Panc1 (cell line): ENCODE results near the gene CHTF18. TPM values are rescaled to one million over a fixed set of nuclear protein-coding genes. Genes with fewer than 3 reads are reported as not detected.

Source experiments
- ATAC-seq: fragments of 200-7000 bp; cut with Tn5 transposase; 2 replicates; pipeline ENCODE4 v1.9.1; 2020; ENCODE audit warnings: mild to moderate bottlenecking, moderate library complexity
- BruUV-seq: library from RNA; stranded (reverse); fragments of 400-500 nt; replicated peaks from 2 replicates; lab custom pipeline; 2021; lab: Mats Ljungman, UMichigan
- CTCF ChIA-PET: fragments of 300-600 bp; sonication (Branson Sonifier 250); formaldehyde crosslinking; loops from one replicate; lab custom pipeline; 2022; ENCODE audit warnings: antibody characterized with exemption; lab: Charles Lee
- POLR2A ChIA-PET: fragments of 300-600 bp; sonication (Branson Sonifier 250); formaldehyde crosslinking; loops from one replicate; lab custom pipeline; 2022; ENCODE audit warnings: antibody characterized with exemption; lab: Charles Lee
- DNase-seq: peaks from one replicate; pipeline ENCODE4 v3.0.0-alpha.2; 2010; ENCODE audit warnings: low read depth, low spot score
- H3K27ac ChIP-seq: 2 replicates; pipeline ENCODE4 v1.5.1; 2011; ENCODE audit warnings: mild to moderate bottlenecking, low read length, inconsistent platforms
- H3K27me3 ChIP-seq: fragments of 200-500 bp; sonication (Bioruptor generic); 2 replicates; pipeline ENCODE4 v1.6.0; 2014; ENCODE audit warnings: low read length, inconsistent platforms; ENCODE audit not compliant: control insufficient read depth, insufficient read depth
- H3K36me3 ChIP-seq: fragments of 200-500 bp; sonication (Bioruptor generic); 2 replicates; pipeline ENCODE4 v1.5.1; 2014; ENCODE audit warnings: inconsistent platforms, mild to moderate bottlenecking, low read length, moderate library complexity; ENCODE audit not compliant: control insufficient read depth, insufficient read depth
- H3K4me1 ChIP-seq: 2 replicates; pipeline ENCODE4 v1.5.1; 2011; ENCODE audit warnings: inconsistent platforms, mild to moderate bottlenecking, low read length, moderate library complexity; ENCODE audit not compliant: control insufficient read depth, insufficient read depth
- H3K4me3 ChIP-seq, 2 experiments: 2 replicates each; pipeline ENCODE4 v1.5.1; 2011 to 2012; ENCODE audit warnings: low read depth in 2 of 2, low read length in 2 of 2, mild to moderate bottlenecking in 2 of 2, inconsistent platforms in 1 of 2, moderate library complexity in 1 of 2
- H3K9me3 ChIP-seq: fragments of 200-500 bp; sonication (Bioruptor generic); 2 replicates; pipeline ENCODE4 v1.5.1; 2014; ENCODE audit warnings: low read depth, mild to moderate bottlenecking, inconsistent platforms, low read length, moderate library complexity; ENCODE audit not compliant: control insufficient read depth, insufficient read depth
- POLR2AphosphoS5 ChIP-seq: IDR thresholded peaks from 2 replicates; pipeline ENCODE4 v1.6.1; 2012; ENCODE audit warnings: mild to moderate bottlenecking, low read depth, low read length, moderate library complexity
- SIN3A ChIP-seq: IDR thresholded peaks from 2 replicates; pipeline ENCODE4 v1.6.1; 2012; ENCODE audit warnings: low read depth, mild to moderate bottlenecking, low read length, moderate library complexity, borderline replicate concordance; ENCODE audit not compliant: insufficient read depth
- TCF7L2 ChIP-seq: IDR thresholded peaks from 2 replicates; pipeline ENCODE4 v1.6.1; 2011; ENCODE audit warnings: mild to moderate bottlenecking, low read depth, low read length, inconsistent platforms
- in situ Hi-C: cut with HindIII; loops from 2 replicates; pipeline ENCODE4 v1.10.0; 2016; ENCODE audit warnings: low sequenced_read_pairs, low pct_unique_long_range_greater_than_20kb
- intact Hi-C: fragments of 100-400 bp; cut with micrococcal nuclease; formaldehyde crosslinking; loops from one replicate; pipeline ENCODE4 v1.10.0; 2022; ENCODE audit not compliant: unreplicated experiment
- total RNA-seq: library from RNA; stranded (reverse); gene quantifications from one replicate; pipeline ENCODE4 v1.2.1, GENCODE V29; 2021; ENCODE audit not compliant: unreplicated experiment
- TF ChIP-seq, protein P1 (sequence below): fragments of 450-650 bp; IDR thresholded peaks from 2 replicates; pipeline ENCODE4 v1.5.1; 2017; ENCODE audit warnings: mild to moderate bottlenecking
- TF ChIP-seq, protein P2 (sequence below), 2 experiments: IDR thresholded peaks; 2 replicates each; pipeline ENCODE4 v1.6.1; 2011 to 2012; ENCODE audit warnings: low read depth in 2 of 2, control low read depth in 1 of 2, low read length in 1 of 2, mild to moderate bottlenecking in 1 of 2, moderate library complexity in 1 of 2; ENCODE audit not compliant: insufficient read depth in 1 of 2

Gene CHTF18
- total RNA-seq, 1 experiment from 2014 or later, result 118 TPM

- no peak for TF ChIP-seq TCF7L2
- TF ChIP-seq, protein P1, sequence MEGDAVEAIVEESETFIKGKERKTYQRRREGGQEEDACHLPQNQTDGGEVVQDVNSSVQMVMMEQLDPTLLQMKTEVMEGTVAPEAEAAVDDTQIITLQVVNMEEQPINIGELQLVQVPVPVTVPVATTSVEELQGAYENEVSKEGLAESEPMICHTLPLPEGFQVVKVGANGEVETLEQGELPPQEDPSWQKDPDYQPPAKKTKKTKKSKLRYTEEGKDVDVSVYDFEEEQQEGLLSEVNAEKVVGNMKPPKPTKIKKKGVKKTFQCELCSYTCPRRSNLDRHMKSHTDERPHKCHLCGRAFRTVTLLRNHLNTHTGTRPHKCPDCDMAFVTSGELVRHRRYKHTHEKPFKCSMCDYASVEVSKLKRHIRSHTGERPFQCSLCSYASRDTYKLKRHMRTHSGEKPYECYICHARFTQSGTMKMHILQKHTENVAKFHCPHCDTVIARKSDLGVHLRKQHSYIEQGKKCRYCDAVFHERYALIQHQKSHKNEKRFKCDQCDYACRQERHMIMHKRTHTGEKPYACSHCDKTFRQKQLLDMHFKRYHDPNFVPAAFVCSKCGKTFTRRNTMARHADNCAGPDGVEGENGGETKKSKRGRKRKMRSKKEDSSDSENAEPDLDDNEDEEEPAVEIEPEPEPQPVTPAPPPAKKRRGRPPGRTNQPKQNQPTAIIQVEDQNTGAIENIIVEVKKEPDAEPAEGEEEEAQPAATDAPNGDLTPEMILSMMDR, result no peak
- TF ChIP-seq, protein P2, sequence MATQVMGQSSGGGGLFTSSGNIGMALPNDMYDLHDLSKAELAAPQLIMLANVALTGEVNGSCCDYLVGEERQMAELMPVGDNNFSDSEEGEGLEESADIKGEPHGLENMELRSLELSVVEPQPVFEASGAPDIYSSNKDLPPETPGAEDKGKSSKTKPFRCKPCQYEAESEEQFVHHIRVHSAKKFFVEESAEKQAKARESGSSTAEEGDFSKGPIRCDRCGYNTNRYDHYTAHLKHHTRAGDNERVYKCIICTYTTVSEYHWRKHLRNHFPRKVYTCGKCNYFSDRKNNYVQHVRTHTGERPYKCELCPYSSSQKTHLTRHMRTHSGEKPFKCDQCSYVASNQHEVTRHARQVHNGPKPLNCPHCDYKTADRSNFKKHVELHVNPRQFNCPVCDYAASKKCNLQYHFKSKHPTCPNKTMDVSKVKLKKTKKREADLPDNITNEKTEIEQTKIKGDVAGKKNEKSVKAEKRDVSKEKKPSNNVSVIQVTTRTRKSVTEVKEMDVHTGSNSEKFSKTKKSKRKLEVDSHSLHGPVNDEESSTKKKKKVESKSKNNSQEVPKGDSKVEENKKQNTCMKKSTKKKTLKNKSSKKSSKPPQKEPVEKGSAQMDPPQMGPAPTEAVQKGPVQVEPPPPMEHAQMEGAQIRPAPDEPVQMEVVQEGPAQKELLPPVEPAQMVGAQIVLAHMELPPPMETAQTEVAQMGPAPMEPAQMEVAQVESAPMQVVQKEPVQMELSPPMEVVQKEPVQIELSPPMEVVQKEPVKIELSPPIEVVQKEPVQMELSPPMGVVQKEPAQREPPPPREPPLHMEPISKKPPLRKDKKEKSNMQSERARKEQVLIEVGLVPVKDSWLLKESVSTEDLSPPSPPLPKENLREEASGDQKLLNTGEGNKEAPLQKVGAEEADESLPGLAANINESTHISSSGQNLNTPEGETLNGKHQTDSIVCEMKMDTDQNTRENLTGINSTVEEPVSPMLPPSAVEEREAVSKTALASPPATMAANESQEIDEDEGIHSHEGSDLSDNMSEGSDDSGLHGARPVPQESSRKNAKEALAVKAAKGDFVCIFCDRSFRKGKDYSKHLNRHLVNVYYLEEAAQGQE (IDR thresholded peaks at IDR 0.05; ENCODE audit: insufficient read depth in 1 of 2, low read depth in 2 of 2, low read length in 1 of 2), result no peak
- no peak for TF ChIP-seq SIN3A
- no peak for TF ChIP-seq POLR2AphosphoS5
- ChIA-PET POLR2A (no interaction called here), CTCF (no interaction called here)
- intact Hi-C loops (no loop called here), in situ Hi-C loops (no loop called here)
- no peaks in the 10 kb centered on the region for H3K27me3 ChIP-seq
- H3K36me3 ChIP-seq, result no peaks in the 10 kb centered on the region
- H3K4me3 ChIP-seq, result no peak overlapping the region
- no peak for ATAC-seq
- no peaks in the 10 kb centered on the region for H3K9me3 ChIP-seq
- DNase-seq, result no peak
- BruUV-seq, result no TSS peak
- H3K4me1 ChIP-seq, result peaks cover 10% of the 10 kb centered on the region
- no peak overlapping the region for H3K27ac ChIP-seq
These were observed 32.0 kb upstream of the CHTF18 start for GRCh38 chr16:756428-756827.

DNA sequence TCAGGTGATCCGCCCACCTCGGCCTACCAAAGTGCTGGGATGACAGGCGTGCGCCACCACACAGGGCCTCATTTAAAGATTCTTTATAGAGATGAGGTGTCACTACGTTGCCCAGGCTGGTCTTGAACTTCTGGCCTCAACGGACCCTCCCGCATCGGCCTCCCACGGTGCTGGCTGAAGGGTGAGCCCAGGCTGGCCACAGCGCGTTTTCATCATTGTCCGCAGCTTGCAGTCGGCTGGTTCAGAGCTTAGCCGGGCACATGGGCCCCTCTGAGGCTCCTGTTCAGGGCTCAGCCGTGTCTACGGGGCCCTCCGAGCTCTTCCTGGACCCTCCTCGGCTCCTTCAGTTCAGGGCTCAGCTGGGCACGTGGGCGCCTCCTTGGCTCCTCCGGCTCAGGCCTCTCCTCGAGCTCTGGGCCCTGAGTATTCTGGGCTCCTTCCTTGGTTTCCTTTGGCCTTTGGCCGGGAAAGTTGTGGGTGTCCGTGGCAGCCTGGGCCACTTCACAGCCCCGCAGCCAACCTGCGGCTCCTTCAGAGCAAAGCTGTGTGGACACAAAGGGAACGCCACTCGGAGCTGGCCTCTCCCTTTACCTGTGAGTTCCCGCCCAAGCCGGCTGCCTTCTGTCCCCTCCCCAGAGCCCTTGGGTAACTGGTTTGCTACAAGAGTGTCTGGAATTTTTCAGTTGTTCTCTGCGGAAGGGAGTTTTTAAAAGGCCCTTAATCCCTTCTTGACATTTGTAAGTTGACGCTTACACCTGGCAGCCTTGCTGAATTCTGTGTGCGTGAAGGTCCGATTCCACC lies 29.1 kb upstream of the CHTF18 start:
- DNase-seq, result no peak
- Histone ChIP-seq H3K4me3 (no peak overlapping the region), H3K27ac (no peak overlapping the region), H3K9me3 (no peaks in the 10 kb centered on the region), H3K4me1 (peaks cover 18% of the 10 kb centered on the region), H3K27me3 (no peaks in the 10 kb centered on the region), H3K36me3 (no peaks in the 10 kb centered on the region)
- no TSS peak for BruUV-seq
- TF ChIP-seq TCF7L2, result no peak
- ATAC-seq, result no peak
- in situ Hi-C loops, result no loop called here
- intact Hi-C loops, result no loop called here
- POLR2A ChIA-PET, result interaction anchor here (0.7 to 1.1 kb wide), 2 partner anchors 33 to 44 kb away, joined by 5 to 6 read pairs; partner anchors contain the start of gene HAGHL
- CTCF ChIA-PET, result no interaction called here

DNA sequence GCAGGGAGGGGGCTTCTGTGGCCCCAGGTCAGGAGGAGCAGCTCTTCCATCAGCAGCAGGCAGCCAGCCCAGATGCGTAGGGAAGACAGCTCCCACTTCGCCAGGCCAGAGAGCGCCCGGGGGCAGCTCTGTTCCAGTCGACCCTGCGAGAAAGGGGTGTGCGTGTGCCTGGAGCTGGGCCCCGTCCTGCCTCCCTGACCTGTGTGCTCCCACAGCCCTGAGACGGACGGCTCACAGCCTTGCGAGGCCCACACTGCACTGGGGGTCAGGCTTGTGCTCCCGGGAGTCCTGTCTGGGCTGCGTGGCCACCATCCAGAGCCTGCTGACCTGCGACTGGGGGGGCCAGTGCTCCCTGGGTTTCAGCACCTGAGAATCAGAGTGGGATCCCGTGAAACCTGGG lies 28.4 kb upstream of the CHTF18 start:
- Histone ChIP-seq H3K4me3 (no peak overlapping the region), H3K36me3 (no peaks in the 10 kb centered on the region), H3K27me3 (no peaks in the 10 kb centered on the region), H3K9me3 (no peaks in the 10 kb centered on the region), H3K27ac (no peak overlapping the region), H3K4me1 (peaks cover 18% of the 10 kb centered on the region)
- DNase-seq (no peak), ATAC-seq (0 out of 2 replicates have a peak, but pooled peaks have one; percentile 5)
- TF ChIP-seq, protein P1, result no peak
- TF ChIP-seq POLR2AphosphoS5 (no peak), SIN3A (no peak), TCF7L2 (no peak)
- TF ChIP-seq, protein P2 (IDR thresholded peaks at IDR 0.05; ENCODE audit: insufficient read depth in 1 of 2, low read depth in 2 of 2, low read length in 1 of 2), result no peak
- no TSS peak for BruUV-seq
- ChIA-PET POLR2A (interaction anchor here (1.1 kb wide), 1 partner anchor 43 kb away, joined by 5 read pairs; no protein-coding TSS in a partner anchor), CTCF (no interaction called here)
- intact Hi-C loops (no loop called here), in situ Hi-C loops (no loop called here)
